HG03439 (cell line): Measurements from ENCODE around the gene KCTD1.
A peak's percentile ranks its signal among the peaks of the same experiment; 100 is the strongest.

Source experiments
- ATAC-seq: cut with Tn5 transposase; IDR thresholded peaks from one replicate; pipeline ENCODE4 v1.9.1; 2021; ENCODE audit warnings: mild to moderate bottlenecking, moderate library complexity; ENCODE audit not compliant: unreplicated experiment

The KCTD1 gene

DNA sequence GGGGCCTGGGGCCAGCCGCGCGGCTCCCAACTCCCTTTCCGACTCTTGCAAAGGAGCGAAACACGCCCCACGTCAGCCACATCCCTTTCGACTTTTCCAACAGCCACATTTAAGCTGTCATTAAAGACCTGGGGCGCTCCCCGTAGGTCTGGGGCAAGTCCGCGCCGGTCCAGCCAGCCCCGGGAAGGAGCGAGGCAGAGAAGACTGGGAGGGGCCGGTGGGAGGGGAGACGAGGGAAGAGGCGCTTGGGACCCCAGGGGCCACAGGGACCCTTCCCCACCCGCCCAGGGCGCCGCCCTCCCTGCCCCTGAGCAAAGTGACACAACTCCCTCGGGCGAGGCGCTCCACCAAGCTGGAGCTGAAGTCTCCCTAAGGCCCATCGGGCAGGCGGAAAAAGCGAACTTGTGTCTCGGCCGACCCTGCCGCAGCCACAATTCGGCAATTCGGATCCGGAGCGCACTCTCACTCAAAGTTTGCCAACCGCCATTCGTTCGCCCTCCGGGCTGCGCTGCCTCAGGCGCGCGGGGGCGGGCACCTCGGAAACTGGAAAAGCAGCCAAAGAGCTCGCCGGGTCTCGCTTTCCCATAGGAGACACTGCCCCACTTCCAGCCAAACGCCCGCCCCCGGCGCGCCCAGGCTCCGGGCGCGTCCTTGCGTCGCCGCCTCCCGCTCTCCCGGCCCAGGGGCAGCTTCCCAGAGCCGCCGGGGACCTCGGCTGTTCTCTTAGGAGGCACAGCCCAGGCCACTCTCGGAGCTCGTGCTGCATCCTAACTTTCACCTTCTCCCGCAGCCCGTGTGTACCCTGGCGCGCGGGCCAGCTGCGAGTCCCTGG is 1.1 kb upstream of the KCTD1 start:
- peak; percentile 35 for ATAC-seq

- ATAC-seq = peak; percentile 29
Measured at GRCh38 chr18:26547646-26548414, 523 bp downstream of the KCTD1 start.

GRCh38 chr18:26546875-26547645 is 1.3 kb downstream of the KCTD1 start:
- ATAC-seq = no peak

GRCh38 chr18:26546170-26546874 is 2.0 kb downstream of the KCTD1 start:
- ATAC-seq = no peak

DNA sequence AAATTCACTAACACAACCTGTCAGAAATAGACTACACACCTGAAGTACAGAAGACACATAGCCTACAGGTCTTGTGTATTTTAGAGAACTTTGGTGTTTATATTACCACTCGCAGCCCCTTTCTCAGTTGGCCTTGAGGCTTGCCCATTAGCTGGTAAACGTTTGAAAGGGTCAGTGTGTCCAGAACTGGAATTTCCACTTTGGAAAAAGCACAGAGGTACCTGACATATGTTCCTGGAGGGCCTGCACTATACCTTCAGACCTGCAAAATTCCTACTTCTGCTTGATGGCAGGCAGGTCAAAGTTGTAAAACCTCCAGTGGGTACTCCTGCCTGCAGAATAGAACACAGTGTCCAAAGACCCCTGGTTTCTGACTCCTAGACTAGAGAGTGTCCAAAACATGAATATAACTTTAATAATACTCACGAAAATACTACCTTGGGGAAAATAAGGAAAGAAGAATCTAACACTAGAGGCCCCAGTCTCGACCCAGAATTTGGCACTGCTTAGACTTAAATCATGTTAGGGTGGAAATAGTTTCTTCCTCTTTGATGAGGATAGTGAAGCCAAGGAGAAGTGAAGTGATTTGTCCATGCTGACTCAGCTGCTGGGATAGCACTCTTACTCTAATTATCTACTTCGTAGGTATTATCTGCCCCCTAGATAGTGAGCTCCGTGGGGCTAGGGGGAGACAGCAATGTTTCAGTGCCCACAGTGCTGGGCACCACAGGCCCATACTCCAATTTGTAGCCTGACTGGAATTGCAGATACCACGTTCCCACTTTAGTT is 2.8 kb downstream of the KCTD1 start:
- ATAC-seq = no peak

GRCh38 chr18:26544451-26544850 is 3.9 kb downstream of the KCTD1 start:
- ATAC-seq = no peak

- no peak for ATAC-seq
Measured at GRCh38 chr18:26543373-26543772, 5.0 kb downstream of the KCTD1 start.

DNA sequence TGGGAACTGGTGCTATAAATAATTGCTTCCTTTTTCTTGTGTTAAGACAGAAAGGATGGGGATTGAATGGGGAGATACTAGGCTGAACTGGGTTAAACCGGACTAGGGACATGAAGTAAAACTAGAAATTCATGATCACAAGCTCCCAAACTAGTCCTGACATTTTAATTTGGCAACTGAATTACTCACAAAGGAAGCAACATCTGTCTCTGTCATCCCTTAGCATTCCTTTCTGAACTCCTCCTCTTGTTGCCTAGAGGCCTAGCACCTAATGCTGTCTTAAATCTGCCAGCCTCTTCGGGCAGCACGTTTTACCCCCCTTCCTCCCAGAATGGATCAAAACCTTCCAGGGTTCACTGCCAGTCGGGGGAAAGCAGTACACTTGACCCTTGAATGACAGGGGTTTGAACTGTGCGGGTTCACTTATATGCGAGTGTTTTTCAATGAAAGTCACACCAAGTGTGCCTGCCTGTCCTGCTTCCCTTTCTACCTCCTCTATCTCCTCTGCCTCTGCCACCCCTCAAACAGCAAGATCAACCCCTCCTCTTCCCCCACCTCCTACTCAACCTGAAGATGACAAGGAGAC is 8.2 kb downstream of the KCTD1 start:
- no peak for ATAC-seq

DNA sequence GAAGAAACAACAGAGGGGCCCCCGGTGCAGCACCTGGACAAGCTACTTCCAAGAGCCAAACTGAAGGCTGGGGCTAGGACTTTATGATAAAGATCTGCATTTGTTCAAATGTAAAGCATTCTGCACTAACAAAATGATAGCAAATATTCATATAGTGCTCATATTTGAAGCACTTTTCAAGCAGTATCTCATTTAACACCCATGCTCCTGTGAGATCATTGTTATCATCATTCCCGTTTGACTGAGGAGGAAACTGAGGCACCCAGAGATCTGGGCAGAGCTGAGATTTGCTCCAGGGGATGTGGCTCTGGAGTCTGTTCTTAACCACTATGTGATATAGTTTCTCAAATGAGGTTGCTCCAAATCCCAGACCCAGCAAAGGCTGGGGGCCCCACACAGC is 9.8 kb downstream of the KCTD1 start:
- no peak for ATAC-seq

GRCh38 chr18:26536664-26537063 is 11.7 kb downstream of the KCTD1 start:
- no peak for ATAC-seq

DNA sequence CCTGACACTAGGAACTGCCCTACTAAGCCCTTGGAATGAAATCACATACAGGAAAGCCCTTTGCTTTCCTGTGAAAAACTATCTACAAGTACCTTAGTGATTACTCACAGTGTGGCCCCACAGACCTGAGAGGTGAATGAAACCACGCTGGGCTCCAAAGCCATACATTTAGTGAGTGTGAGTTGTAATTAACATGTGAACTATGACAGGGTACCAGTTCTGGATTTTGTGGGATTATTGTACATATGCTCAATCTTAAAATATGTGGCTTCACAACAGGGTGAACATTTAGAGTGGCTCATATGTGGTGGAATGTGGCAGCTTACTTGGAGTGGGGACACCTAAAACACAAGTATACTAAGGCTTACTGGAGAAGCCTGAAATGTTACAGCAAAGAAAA is 12.3 kb downstream of the KCTD1 start:
- no peak for ATAC-seq

GRCh38 chr18:26535630-26536029 is 12.7 kb downstream of the KCTD1 start:
- ATAC-seq = no peak

DNA sequence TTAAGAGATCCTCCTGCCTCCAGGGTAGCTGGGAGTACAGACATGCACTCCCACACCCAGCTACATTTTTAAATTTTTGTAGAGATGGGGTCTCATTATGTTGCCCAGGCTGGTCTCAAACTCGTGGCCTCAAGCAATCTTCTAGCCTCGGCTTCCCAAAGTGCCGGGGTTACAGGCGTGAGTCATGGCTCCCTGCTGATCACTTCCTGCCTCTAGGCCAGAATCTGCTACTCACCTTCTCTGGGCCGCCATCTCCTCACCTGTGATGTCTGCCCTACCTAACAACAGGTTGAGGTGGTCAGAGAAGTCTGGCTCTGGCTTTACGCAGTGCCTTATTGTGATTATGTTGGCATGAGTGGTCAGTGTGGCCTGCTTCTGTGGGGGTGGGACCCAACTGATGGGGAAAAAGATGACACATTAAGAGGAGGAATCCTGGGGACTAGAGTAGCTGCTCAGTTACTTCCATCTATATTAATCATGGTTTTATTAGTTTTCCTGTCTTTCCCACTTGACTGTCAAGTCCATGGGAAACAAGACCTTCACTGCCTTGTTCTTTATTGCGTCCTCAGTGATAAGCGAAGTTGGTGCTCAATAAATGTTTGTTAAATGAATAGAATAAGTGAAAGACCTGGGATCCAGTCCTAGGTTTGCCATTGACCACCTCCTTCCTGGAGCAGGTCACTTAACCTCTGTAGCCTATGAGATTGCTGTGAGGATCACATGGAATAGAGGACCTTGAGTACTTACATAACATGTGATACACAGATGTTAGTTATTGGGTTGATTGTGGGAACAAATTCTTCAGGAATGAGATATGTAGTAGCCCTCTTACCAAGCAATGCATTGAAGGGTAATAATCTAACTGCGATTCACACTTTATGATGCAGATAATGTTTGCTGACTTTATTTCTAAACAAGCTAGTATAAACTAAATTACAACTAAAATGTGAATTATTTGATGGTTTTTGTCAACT is 15.7 kb downstream of the KCTD1 start:
- no peak for ATAC-seq

DNA sequence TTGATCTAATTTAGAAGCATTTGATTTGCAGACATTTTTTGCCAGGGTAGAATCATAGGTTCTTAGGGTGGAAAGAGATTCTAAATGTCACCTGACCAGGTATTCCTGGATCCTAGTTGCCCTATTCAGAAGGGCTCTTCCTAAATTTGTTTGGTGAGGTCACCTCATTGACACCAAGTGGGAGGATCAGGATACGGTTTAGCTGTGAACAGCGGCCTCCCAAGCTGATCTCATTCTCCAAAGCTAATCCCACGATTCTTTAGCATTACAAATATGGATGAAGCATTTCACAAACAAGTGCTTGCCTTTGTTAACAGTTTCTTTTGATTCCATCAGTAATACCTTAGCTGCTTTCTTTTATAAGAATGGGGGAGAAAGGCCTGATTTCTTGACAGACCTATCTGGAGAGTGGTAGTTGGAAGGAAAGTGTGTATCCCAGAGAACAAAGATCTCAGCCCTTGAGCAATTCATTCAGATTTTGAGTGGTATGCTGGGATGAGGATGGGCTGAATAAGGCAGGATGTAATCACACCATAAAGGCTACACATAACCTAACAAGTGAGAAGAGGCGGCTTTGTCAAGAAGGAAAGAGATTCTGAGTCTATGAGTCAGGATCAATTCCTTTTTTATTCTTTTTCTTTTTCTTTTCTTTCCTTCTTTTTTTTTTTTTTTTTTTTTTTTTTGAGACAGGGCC is 16.6 kb downstream of the KCTD1 start:
- ATAC-seq = no peak

GRCh38 chr18:26526966-26527234 is 21.5 kb downstream of the KCTD1 start:
- ATAC-seq = no peak

DNA sequence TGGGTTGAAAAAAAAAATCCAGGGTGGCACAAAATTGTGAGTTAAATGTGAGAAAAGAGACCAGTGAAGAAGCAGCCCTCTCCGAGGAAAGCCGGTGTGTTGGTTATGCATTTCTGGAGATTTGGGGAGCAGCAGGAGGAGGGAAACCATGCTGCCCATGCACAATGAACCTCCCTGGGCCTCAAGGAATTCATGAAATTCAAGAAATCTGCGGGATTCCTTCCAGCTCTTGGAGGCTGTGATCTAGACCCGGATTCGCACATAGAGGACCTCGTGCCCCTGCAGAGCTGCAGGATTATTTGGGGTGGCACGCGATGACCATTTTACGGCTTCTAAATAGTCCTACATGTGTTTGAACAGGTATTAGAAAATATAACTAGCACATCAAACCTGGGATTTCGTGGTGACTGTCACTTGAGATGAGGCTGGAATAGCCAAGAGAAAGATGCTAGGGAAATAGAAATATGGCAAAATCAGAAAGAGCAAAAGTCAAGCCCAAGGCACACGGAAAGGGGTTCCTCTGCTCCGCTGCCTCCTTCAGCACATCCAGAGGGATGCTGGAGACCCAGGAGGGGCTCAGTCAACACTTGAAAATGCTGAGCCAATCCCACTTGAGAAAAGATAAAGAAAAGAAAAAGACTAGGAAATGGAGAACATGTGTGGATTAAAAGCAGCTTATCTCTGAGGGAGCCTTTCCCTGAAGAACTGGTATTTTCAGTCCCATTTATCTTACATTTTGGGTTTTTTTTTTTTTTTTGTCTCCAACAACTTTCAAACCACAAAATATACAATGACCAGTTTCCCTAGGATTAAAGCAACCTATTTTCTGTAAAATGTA is 22.0 kb downstream of the KCTD1 start:
- ATAC-seq = no peak
